NCI-H510A (cell line): Measurements from ENCODE around the gene SYT1.

Experiments
- DNase-seq: peaks from one replicate; lab custom pipeline; 2025; lab: John Stamatoyannopoulos, UW

SYT1 gene

GRCh38 chr12:79351251-79351650 lies 486.7 kb downstream of the SYT1 start:
- DNase-seq: no peak

DNA sequence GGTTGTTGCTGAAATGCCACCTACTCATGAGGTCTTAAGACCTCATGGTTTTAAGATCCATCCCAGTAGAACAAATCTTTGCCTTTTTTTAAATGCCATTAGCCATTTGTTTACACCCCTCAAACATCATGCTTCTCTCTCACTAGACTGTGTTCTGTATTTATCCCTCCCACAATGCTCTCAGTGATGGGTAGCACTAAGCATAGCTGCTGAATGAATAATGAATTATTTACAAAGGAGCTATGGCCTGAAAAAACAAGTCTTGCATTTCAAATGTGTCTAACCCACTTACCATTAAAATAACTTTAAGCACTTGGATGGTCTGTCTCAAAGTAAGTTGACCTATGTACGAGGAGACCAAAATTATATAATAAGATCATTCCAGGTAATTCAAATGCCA lies 491.6 kb downstream of the SYT1 start:
- no peak for DNase-seq

DNA sequence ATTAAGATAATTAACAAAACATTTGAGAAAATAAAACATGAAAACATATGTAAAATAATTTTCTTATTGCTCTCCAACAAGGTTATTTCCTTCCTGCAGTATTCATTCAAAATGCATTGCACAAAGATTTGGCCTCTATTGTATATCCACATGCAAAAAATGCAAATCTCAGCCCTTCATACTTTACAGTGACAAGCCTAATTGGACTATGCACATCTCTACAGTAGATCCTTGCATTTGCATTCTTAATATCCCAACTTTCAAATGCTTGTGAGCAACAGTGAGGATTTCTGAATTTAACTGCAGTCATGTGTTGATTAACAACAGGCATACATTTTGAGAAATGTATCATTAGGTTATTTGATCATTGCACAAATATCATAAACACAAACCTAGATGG lies 492.5 kb downstream of the SYT1 start:
- no peak for DNase-seq

GRCh38 chr12:79358716-79359300 lies 494.2 kb downstream of the SYT1 start:
- no peak for DNase-seq

GRCh38 chr12:79360286-79360685 lies 495.7 kb downstream of the SYT1 start:
- DNase-seq: no peak

DNA sequence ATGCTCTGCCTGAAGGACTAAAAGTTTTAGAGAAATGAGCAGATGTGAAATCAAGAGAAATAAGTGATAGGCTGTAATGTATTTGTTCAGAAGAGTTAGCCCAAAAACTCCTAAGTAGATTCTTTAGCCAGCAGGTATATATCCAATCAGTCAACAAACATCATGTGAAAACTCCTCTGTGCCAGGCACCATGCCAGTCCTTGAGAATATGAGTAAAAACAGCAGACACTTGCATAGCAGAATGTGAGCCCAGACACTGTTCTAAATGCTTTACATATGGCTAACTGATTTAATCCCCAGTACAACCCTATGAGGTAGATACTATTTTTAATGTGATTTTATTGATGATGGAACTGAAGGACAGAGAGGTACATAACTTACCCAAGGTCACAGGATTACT lies 496.4 kb downstream of the SYT1 start:
- DNase-seq: no peak

DNA sequence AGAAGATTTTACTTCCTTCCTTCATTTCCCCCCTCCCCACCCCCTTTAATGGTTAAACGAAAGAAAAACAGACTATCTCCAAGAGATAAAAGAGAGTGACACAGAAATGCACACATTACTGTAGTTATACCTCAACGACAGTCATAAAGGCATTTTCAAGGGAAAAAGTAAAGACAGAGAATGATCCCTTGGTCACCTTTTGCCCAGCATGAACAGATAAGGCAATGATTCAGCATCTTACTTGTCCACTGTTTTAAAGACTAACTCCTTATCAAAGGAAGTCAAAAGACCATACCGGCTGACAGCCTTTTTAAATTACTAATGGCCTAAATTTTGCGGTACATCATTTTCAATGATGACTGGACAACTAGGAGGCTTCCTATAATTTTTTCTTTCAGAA lies 499.6 kb downstream of the SYT1 start:
- DNase-seq: no peak

DNA sequence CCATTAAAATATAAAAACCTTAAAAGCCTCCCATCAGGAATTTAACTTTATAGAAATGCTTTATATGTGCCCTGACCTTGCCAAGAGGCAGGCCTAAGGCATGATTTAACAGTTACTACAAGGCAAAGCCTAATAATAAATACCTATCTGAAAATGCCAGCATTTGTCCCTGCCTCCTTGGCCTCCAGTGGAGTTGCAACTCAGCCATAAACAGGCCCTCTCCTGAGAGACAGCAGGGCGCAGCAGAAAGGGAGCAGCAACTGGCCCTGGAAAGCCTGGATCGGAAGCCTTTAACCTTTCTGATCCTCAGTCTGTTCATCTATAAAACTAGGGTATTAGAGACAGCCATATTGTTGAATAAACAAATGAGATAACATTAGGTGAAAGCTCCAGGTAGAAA lies 501.8 kb downstream of the SYT1 start:
- DNase-seq: no peak

- no peak for DNase-seq
Observed at GRCh38 chr12:79367032-79367589, 502.5 kb downstream of the SYT1 start.

DNA sequence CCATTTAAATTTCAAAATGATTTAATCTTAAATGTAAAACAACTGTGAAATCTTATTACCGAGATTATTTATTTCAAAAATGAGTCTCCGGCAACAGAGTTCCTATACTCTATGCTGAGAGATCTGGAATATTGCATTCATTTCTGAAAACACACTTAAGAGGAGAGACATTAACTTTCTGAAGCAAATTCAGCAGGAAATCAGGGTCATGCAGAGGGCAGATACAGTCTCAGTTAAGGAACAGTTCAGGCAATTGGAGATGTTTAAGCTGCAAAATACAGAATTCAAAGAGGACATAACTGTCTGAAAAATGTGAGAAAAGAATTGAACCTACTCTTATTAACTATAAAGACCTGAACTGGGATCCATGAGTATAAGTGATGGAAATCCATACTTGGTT lies 505.4 kb downstream of the SYT1 start:
- no peak for DNase-seq

DNA sequence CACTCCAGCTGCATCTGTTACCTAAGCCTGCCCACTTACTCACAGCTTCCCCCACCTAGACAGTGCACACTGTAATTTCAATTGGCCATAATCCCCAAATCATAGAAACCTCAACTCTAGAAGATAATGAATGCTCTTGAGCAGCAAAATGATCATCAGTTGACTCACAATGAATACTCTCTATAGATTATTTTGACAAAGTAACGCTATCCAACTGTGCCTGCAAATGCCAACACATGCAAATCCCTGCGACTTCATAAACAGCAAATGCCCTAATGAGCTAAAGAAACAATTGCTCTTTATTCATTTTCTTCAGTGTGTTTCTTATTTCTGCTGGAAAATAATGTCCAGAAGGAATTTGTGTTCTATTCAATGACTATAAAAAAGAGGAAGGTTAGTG lies 506.7 kb downstream of the SYT1 start:
- no peak for DNase-seq

DNA sequence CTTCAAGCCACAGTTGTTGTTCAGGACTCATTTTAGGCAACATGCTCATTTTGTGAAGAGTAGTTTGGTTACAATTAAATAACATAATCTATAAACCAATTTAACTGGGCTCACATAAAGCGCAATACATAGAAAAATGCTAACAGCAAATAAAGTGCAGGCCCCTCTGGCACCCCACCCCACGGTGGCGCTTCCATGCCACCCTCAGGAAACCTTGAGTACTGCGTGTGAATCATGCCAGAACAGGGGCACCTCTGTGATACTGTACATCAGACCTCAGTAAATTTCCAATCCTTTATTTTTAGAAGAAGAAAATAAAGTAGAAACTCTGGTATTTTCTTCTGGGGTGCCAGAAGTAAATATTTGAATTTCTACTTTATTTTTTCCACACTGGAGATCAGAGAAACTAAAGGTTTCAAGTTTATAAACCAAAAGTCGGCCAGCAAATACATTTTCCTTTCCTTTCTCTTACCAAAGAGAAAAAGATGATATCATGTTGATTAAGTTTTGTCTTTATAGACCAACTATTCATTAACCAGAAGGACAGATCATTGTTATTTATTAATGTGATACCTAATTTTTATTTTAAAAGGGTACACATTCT lies 509.4 kb downstream of the SYT1 start:
- DNase-seq: no peak

- no peak for DNase-seq
Observed at GRCh38 chr12:79374545-79374944, 510.0 kb downstream of the SYT1 start.

DNA sequence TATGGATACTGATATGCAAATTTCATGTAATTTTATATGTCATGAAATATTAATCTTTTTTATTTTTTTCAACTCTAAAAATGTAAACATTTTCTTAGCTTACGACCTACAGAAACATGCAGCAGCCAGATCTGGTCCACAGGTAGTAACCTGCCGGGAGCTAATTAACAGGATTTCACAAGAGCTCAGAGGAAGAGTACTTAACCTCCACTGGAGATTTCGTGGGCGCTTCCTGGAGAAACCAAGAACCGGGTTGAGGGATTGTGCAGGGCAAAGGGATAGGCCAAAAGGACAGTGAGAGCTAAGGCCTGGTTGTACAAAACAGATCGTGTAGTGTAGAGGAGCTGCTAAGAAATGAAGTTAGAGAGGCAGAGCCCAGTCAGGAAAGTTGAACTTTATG lies 510.5 kb downstream of the SYT1 start:
- no peak for DNase-seq

GRCh38 chr12:79378496-79378895 lies 513.9 kb downstream of the SYT1 start:
- no peak for DNase-seq

DNA sequence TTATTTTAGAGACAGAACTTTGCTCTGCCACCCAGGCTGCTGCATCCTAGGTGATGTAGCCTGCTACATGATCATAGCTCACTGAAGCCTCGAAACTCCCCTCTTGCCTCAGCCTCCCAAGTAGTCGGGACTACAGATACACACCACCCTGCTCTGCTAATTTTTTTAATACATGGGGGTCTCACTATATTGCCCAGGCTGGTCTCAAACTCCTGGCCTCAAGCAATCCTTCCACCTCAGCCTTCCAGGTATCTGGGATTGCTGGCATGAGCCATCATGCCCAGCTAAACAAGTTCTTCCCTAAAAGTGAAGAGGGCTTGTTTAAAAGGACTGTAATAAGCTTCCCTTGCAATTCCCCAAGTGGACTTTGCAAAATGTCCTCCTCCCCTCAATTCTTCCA lies 515.8 kb downstream of the SYT1 start:
- no peak for DNase-seq

DNA sequence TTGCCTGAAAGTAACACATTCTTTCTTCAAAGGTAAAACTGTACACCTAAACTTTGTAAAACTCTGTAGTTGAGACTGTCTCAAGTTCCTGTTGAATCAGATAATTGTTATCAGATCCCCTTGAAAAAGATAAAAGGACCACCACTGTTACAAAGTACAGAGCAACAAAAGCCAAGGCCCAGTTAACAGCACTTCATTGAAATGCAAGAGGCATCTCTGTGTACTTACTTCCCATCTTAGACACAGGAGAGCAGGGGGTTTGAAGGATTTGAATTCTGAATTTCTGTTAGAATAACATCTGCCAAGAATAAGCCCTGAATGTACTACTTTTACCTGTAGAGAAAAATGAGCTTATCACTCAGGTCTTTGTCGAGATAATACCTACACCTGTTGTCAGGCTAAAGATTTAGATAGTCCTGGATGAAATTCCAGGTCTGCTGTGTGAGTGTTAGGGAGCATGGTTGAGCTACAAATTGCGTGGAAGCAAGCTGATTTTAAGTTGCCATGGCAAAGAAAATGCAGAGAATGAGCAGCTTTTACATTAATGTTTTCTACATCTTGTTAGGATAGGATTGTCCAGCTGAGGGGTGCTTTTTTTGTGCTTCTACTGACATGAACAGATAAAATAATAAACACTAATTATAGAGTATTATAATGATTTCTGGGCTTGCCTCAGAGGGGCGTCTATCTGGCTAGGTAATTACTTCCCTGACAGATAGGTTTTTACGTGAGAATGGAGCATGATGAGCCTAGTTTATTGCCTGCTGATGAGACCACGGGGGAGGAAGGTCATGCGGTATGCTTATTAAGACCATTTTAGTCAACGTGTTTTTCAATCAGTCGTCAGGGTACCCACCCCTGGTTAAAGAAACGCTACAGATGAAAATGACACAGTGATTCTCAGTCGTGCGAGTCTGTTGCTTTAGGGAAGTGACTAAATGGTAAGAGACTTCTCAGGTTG lies 517.0 kb downstream of the SYT1 start:
- no peak for DNase-seq

DNA sequence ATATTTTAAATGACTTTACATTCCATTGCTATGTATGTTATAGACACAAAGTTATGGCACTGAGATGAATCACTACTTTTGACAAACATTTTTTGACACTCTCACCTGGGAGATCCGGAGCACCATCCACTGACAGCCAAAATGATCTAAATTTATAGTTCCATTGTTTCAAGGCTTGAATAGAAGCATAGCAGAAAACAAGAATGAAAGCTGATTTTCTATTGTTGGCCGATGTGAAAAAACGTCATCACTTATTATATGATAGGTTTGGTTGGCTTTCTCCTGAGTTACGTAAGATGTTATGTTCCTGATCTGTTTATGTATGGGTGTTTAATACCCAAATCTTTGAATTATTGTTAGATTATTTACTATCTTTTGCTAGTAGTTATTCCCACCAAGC lies 520.0 kb downstream of the SYT1 start:
- no peak for DNase-seq

GRCh38 chr12:79388011-79388410 lies 523.4 kb downstream of the SYT1 start:
- no peak for DNase-seq

- DNase-seq: no peak
Observed at GRCh38 chr12:79393842-79394241, 529.3 kb downstream of the SYT1 start.

GRCh38 chr12:79397609-79398008 lies 533.0 kb downstream of the SYT1 start:
- no peak for DNase-seq

DNA sequence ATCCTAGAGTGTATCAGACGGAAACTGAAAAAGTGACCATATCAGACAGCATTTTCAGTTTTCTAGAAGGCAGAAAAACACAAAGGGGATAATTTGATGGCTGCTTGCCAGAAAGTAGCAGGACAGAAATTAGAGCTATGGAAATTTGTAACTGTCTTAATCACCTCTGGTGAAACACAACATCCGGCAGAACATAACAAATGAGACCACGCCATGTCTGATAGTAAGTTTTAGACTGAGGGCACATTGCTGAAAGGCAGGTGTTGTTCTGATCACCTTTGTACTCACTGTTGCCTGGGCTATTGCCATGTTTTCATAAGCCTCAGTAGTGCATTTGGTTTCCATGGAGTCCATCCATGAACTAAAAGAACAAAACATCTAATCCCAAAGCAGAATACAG lies 535.9 kb downstream of the SYT1 start:
- no peak for DNase-seq

- DNase-seq: no peak
Observed at GRCh38 chr12:79402606-79403005, 538.0 kb downstream of the SYT1 start.
